ENCODE results near the gene BAG5. TPM values are rescaled to one million over a fixed set of nuclear protein-coding genes. Genes with fewer than 3 reads are reported as not detected.
A peak's percentile ranks its signal among the peaks of the same experiment; 100 is the strongest.

Gene BAG5
- total RNA-seq, 1 donor from 2014 or later, result 24.2 TPM

- DNase-seq (ENCODE audit: low spot score), result peak; percentile 53
Measured at GRCh38 chr14:103546652-103547454, 15.6 kb downstream of the BAG5 start.

GRCh38 chr14:103545915-103546651, 16.4 kb downstream of the BAG5 start:
- no peak for DNase-seq (ENCODE audit: low spot score)

- no peak for DNase-seq (ENCODE audit: low spot score)
Measured at GRCh38 chr14:103545219-103545914, 17.1 kb downstream of the BAG5 start.

- DNase-seq (ENCODE audit: low spot score), result no peak
Measured at GRCh38 chr14:103544388-103545218, 17.9 kb downstream of the BAG5 start.

- DNase-seq (ENCODE audit: low spot score), result no peak
Measured at GRCh38 chr14:103543721-103544387, 18.6 kb downstream of the BAG5 start.

- no peak for DNase-seq (ENCODE audit: low spot score)
Measured at GRCh38 chr14:103543140-103543539, 19.3 kb downstream of the BAG5 start.

GRCh38 chr14:103542605-103543088, 19.8 kb downstream of the BAG5 start:
- DNase-seq (ENCODE audit: low spot score), result no peak

GRCh38 chr14:103541709-103542604, 20.5 kb downstream of the BAG5 start:
- no peak for DNase-seq (ENCODE audit: low spot score)

- DNase-seq (ENCODE audit: low spot score), result no peak
Measured at GRCh38 chr14:103540821-103541708, 21.4 kb downstream of the BAG5 start.

GRCh38 chr14:103539056-103539825, 23.2 kb downstream of the BAG5 start:
- DNase-seq (ENCODE audit: low spot score), result no peak

GRCh38 chr14:103538291-103539055, 24.0 kb downstream of the BAG5 start:
- DNase-seq (ENCODE audit: low spot score), result no peak

- no peak for DNase-seq (ENCODE audit: low spot score)
Measured at GRCh38 chr14:103537175-103537990, 25.1 kb downstream of the BAG5 start.

GRCh38 chr14:103536693-103537092, 25.8 kb downstream of the BAG5 start:
- DNase-seq (ENCODE audit: low spot score), result no peak

GRCh38 chr14:103535891-103536565, 26.4 kb downstream of the BAG5 start:
- no peak for DNase-seq (ENCODE audit: low spot score)

GRCh38 chr14:103535081-103535890, 27.2 kb downstream of the BAG5 start:
- DNase-seq (ENCODE audit: low spot score), result no peak

Data from mucosa of gallbladder (tissue), 1 donor.